GM12892 (cell line): ENCODE data around the gene ALK.

Source experiments
- POLR2A ChIP-seq: IDR thresholded peaks from 2 replicates; pipeline ENCODE4 v1.6.1; 2011; ENCODE audit warnings: low read depth, low read length, control low read depth
- POLR2AphosphoS5 ChIP-seq: IDR thresholded peaks from 2 replicates; pipeline ENCODE4 v1.6.1; 2011; ENCODE audit warnings: low read depth, low read length, control low read depth

- no peak for TF ChIP-seq POLR2AphosphoS5
- no peak for TF ChIP-seq POLR2A
Measured at GRCh38 chr2:29251406-29251805, 670.0 kb downstream of the ALK start.
